Astrocyte of the spinal cord (primary cell): Measurements from ENCODE around the gene CACNB3.
"Not testable (repeated sequence)": the region's sequence is repeated elsewhere in the genome, so short reads cannot be mapped to it uniquely, and the experiment has no call there.

ENCODE experiments used
- DNase-seq: peaks from one replicate; pipeline ENCODE4 v3.0.0; 2011; ENCODE audit warnings: low read depth, low spot score
- H3K4me3 ChIP-seq: 2 replicates; pipeline ENCODE4 v1.5.1; 2011; ENCODE audit warnings: low read depth, mild to moderate bottlenecking, low read length, moderate library complexity
- in situ Hi-C: cut with HindIII; loops from 2 replicates; pipeline ENCODE4 v1.10.0; 2017; ENCODE audit warnings: low sequenced_read_pairs
- TF ChIP-seq, protein P1 (sequence below): IDR thresholded peaks from 2 replicates; pipeline ENCODE4 v1.5.1; 2012; ENCODE audit warnings: low read depth, mild to moderate bottlenecking, low read length, inconsistent platforms

CACNB3 gene

DNA sequence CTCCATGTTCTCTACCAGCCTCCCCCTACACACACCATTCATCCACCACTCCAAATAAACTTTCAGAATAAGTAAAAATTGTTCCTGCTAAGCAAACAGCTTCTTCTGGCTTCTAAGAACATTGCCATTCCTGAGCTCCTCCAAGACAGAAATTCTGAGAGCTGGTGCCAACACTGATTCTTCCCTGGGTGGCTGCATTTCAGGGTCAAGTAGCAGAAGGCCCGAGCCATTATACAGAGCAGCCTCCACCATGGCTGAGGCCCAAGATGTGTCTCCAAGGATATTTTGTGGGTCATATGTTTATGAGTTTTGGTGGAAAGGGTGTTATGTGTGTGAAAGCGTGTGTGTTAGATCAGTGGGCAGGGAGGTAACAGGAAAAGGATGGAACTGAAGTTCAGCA, 50.9 kb downstream of the CACNB3 start:
- TF ChIP-seq, protein P1, sequence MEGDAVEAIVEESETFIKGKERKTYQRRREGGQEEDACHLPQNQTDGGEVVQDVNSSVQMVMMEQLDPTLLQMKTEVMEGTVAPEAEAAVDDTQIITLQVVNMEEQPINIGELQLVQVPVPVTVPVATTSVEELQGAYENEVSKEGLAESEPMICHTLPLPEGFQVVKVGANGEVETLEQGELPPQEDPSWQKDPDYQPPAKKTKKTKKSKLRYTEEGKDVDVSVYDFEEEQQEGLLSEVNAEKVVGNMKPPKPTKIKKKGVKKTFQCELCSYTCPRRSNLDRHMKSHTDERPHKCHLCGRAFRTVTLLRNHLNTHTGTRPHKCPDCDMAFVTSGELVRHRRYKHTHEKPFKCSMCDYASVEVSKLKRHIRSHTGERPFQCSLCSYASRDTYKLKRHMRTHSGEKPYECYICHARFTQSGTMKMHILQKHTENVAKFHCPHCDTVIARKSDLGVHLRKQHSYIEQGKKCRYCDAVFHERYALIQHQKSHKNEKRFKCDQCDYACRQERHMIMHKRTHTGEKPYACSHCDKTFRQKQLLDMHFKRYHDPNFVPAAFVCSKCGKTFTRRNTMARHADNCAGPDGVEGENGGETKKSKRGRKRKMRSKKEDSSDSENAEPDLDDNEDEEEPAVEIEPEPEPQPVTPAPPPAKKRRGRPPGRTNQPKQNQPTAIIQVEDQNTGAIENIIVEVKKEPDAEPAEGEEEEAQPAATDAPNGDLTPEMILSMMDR: no peak
- in situ Hi-C loops: no loop called here
- DNase-seq: no peak
- H3K4me3 ChIP-seq: no peak overlapping the region

DNA sequence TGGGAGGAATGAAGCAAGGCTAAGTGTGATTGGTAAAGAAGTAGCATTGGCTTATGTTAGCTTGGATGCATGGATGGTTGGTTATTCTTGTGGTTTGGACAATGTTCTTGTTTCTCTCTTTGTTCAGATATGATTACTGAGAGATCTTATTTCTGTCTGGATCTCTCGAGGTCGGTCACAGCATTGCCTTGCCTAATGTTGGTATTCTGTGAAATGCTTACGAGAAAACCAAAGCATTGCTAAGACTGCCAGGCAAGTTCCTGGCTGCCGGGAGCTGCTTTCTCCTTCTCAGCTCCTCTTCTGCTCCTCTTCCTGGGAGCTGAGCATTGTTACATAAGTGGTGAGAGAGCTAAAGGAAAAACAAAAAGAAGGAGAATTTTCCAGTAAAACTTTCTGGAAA, 54.8 kb downstream of the CACNB3 start:
- TF ChIP-seq, protein P1: no peak
- H3K4me3 ChIP-seq: no peak overlapping the region
- in situ Hi-C loops: no loop called here
- no peak for DNase-seq

- H3K4me3 ChIP-seq, in situ Hi-C loops, DNase-seq: not testable (repeated sequence)
Observed at GRCh38 chr12:48873534-48873933, 55.2 kb downstream of the CACNB3 start.

GRCh38 chr12:48875944-48876515, 57.7 kb downstream of the CACNB3 start:
- no peak for DNase-seq
- TF ChIP-seq, protein P1: no peak
- in situ Hi-C loops: no loop called here
- H3K4me3 ChIP-seq: no peak overlapping the region
